IMR-90 (cell line): ENCODE measurements around the gene KMT2A. TPM values are rescaled to one million over a fixed set of nuclear protein-coding genes. Genes with fewer than 3 reads are reported as not detected.

Experiments used
- ATAC-seq: fragments of 200-7000 bp; cut with Tn5 transposase; 2 replicates; pipeline ENCODE4 v1.9.1; 2020; ENCODE audit warnings: low read depth, mild to moderate bottlenecking, moderate library complexity
- BruUV-seq: library from RNA; stranded (reverse); fragments of 400-500 nt; replicated peaks from 2 replicates; lab custom pipeline; 2021; lab: Mats Ljungman, UMichigan
- CTCF ChIA-PET: fragments of 300-600 bp; formaldehyde crosslinking; extraction: SDS; loops from one replicate; lab custom pipeline; 2021; ENCODE audit warnings: antibody characterized with exemption; lab: Yijun Ruan, JAX
- POLR2A ChIA-PET: fragments of 300-600 bp; sonication (Branson Sonifier 250); formaldehyde crosslinking; loops from one replicate; lab custom pipeline; 2022; ENCODE audit warnings: antibody characterized with exemption; ENCODE audit not compliant: unreplicated experiment; lab: Charles Lee
- DNase-seq: peaks from one replicate; pipeline ENCODE4 v3.0.0; 2013
- H2AFZ ChIP-seq: replicated peaks from 2 replicates; pipeline ENCODE3; 2013; ENCODE audit warnings: low read length, mild to moderate bottlenecking; ENCODE audit not compliant: poor library complexity
- H2AK5ac ChIP-seq: 2 replicates; pipeline ENCODE4 v1.6.1; 2013; ENCODE audit warnings: low read depth, low read length, inconsistent platforms
- H2AK9ac ChIP-seq: replicated peaks from 2 replicates; pipeline ENCODE3; 2013; ENCODE audit warnings: mild to moderate bottlenecking, low read depth, low read length, moderate library complexity; ENCODE audit not compliant: poor library complexity
- H2BK120ac ChIP-seq: 2 replicates; pipeline ENCODE4 v1.6.1; 2013; ENCODE audit warnings: low read depth, low read length, inconsistent platforms
- H2BK15ac ChIP-seq: 3 replicates; pipeline ENCODE4 v1.6.1; 2013; ENCODE audit warnings: low read depth, low read length, inconsistent platforms
- H2BK20ac ChIP-seq: 2 replicates; pipeline ENCODE4 v1.6.1; 2013; ENCODE audit warnings: low read depth, mild to moderate bottlenecking, inconsistent platforms, low read length, moderate library complexity
- H2BK5ac ChIP-seq: 2 replicates; pipeline ENCODE4 v1.6.1; 2013; ENCODE audit warnings: mild to moderate bottlenecking, low read depth, low read length, inconsistent platforms; ENCODE audit not compliant: poor library complexity, severe bottlenecking
- H3K14ac ChIP-seq: replicated peaks from 2 replicates; pipeline ENCODE4 v1.6.1; 2013; ENCODE audit warnings: low read depth, low read length, inconsistent platforms
- H3K18ac ChIP-seq: 2 replicates; pipeline ENCODE4 v1.6.1; 2013; ENCODE audit warnings: low read depth, low read length, control low read depth
- H3K23ac ChIP-seq: 2 replicates; pipeline ENCODE4 v1.6.1; 2013; ENCODE audit warnings: low read depth, low read length, inconsistent platforms
- H3K27ac ChIP-seq: 2 replicates; pipeline ENCODE4 v1.5.1; 2013; ENCODE audit warnings: mild to moderate bottlenecking, control low read depth, low read length; ENCODE audit not compliant: insufficient read depth
- H3K27me3 ChIP-seq: 2 replicates; pipeline ENCODE4 v1.6.1; 2013; ENCODE audit warnings: low read length; ENCODE audit not compliant: control insufficient read depth, insufficient read depth
- H3K36me3 ChIP-seq: 2 replicates; pipeline ENCODE4 v1.6.1; 2013; ENCODE audit warnings: low read length, mixed read lengths; ENCODE audit not compliant: control insufficient read depth, insufficient read depth
- H3K4ac ChIP-seq: 2 replicates; pipeline ENCODE4 v1.6.1; 2013; ENCODE audit warnings: low read depth, low read length, inconsistent platforms
- H3K4me1 ChIP-seq: 2 replicates; pipeline ENCODE4 v1.6.1; 2013; ENCODE audit warnings: low read length, mixed read lengths; ENCODE audit not compliant: control insufficient read depth, insufficient read depth
- H3K4me2 ChIP-seq: 2 replicates; pipeline ENCODE4 v1.6.1; 2013; ENCODE audit warnings: low read depth, mild to moderate bottlenecking, control low read depth, low read length, moderate library complexity
- H3K4me3 ChIP-seq: 2 replicates; pipeline ENCODE4 v1.5.1; 2013; ENCODE audit warnings: low read depth, mild to moderate bottlenecking, control low read depth, low read length, moderate library complexity; ENCODE audit not compliant: insufficient read depth
- H3K56ac ChIP-seq: 2 replicates; pipeline ENCODE4 v1.6.1; 2013; ENCODE audit warnings: low read length, inconsistent platforms; ENCODE audit not compliant: insufficient read depth; ENCODE audit errors: extremely low read depth
- H3K79me1 ChIP-seq, 2 experiments: 2 replicates each; pipeline ENCODE4 v1.6.1; 2013; ENCODE audit warnings: low read length in 2 of 2, inconsistent platforms in 1 of 2, low read depth in 1 of 2
- H3K9ac ChIP-seq: 2 replicates; pipeline ENCODE4 v1.6.1; 2013; ENCODE audit warnings: low read depth, low read length, control low read depth
- H3K9me1 ChIP-seq: 2 replicates; pipeline ENCODE4 v1.6.1; 2013; ENCODE audit warnings: low read length, inconsistent platforms; ENCODE audit not compliant: insufficient read depth
- H3K9me3 ChIP-seq: 2 replicates; pipeline ENCODE4 v1.6.1; 2013; ENCODE audit warnings: low read length; ENCODE audit not compliant: control insufficient read depth, insufficient read depth
- H4K20me1 ChIP-seq: 2 replicates; pipeline ENCODE4 v1.6.1; 2013; ENCODE audit warnings: low read length, inconsistent platforms; ENCODE audit not compliant: insufficient read depth
- H4K5ac ChIP-seq: 2 replicates; pipeline ENCODE4 v1.6.1; 2013; ENCODE audit warnings: mild to moderate bottlenecking, low read depth, low read length, control low read depth
- H4K8ac ChIP-seq, 2 experiments: 2 replicates each; pipeline ENCODE4 v1.6.1; 2013; ENCODE audit warnings: low read depth in 2 of 2, low read length in 2 of 2, control low read depth in 1 of 2, inconsistent platforms in 1 of 2
- H4K91ac ChIP-seq: 2 replicates; pipeline ENCODE4 v1.6.1; 2013; ENCODE audit warnings: low read depth, low read length, inconsistent platforms; ENCODE audit not compliant: insufficient read depth
- BHLHE40 ChIP-seq: fragments of 150-350 bp; IDR thresholded peaks from 2 replicates; pipeline ENCODE4 v1.6.1; 2016; ENCODE audit warnings: mild to moderate bottlenecking, low read depth, low read length
- CEBPB ChIP-seq: IDR thresholded peaks from 2 replicates; pipeline ENCODE4 v1.6.1; 2012; ENCODE audit warnings: low read depth, low read length, improper control_type of control experiment
- CHD1 ChIP-seq: IDR thresholded peaks from 2 replicates; pipeline ENCODE4 v1.6.1; 2012; ENCODE audit warnings: low read depth, low read length, improper control_type of control experiment
- ELK1 ChIP-seq: fragments of 150-350 bp; IDR thresholded peaks from 2 replicates; pipeline ENCODE4 v1.6.1; 2016; ENCODE audit warnings: low read depth, mild to moderate bottlenecking, low read length, moderate library complexity, borderline replicate concordance
- FOS ChIP-seq: fragments of 150-350 bp; IDR thresholded peaks from 2 replicates; pipeline ENCODE4 v1.6.1; 2016; ENCODE audit warnings: low read depth, low read length
- MAFK ChIP-seq: IDR thresholded peaks from 2 replicates; pipeline ENCODE4 v1.6.1; 2012; ENCODE audit warnings: low read depth, low read length, improper control_type of control experiment
- MXI1 ChIP-seq: IDR thresholded peaks from 2 replicates; pipeline ENCODE4 v1.6.1; 2012; ENCODE audit warnings: low read depth, mild to moderate bottlenecking, low read length, moderate library complexity, borderline replicate concordance
- NFE2L2 ChIP-seq: fragments of 150-350 bp; IDR thresholded peaks from 2 replicates; pipeline ENCODE4 v1.6.1; 2016; ENCODE audit warnings: low read depth, mild to moderate bottlenecking, low read length
- POLR2A ChIP-seq: IDR thresholded peaks from 2 replicates; pipeline ENCODE4 v1.6.1; 2012; ENCODE audit warnings: mild to moderate bottlenecking, low read depth, low read length
- RAD21 ChIP-seq: IDR thresholded peaks from 2 replicates; pipeline ENCODE4 v1.6.1; 2012; ENCODE audit warnings: low read length, improper control_type of control experiment
- RFX5 ChIP-seq: IDR thresholded peaks from 2 replicates; pipeline ENCODE4 v1.8.0; 2012; ENCODE audit warnings: low read depth, mild to moderate bottlenecking, low read length, moderate library complexity
- SMC3 ChIP-seq: fragments of 150-350 bp; IDR thresholded peaks from 2 replicates; pipeline ENCODE4 v1.6.1; 2016; ENCODE audit warnings: low read depth, mild to moderate bottlenecking, antibody characterized with exemption, low read length, moderate library complexity
- USF2 ChIP-seq: fragments of 150-350 bp; IDR thresholded peaks from 2 replicates; pipeline ENCODE4 v1.6.1; 2017; ENCODE audit warnings: mild to moderate bottlenecking, antibody characterized with exemption, low read length, low read depth
- WGBS, 2 experiments: methylation state at CpG; one replicate each; pipeline versions ENCODE4 v1.1.5 to v1.1.7; 2013; ENCODE audit warnings: missing lambda C conversion rate in 2 of 2; ENCODE audit not compliant: insufficient read length in 1 of 2; ENCODE audit errors: extremely low coverage in 2 of 2; 5-methylcytosine and 5-hydroxymethylcytosine counted together
- dilution Hi-C: fragments of 300-500 bp; cut with HindIII; formaldehyde crosslinking; loops from one replicate; pipeline ENCODE4 v1.14.3; 2018; ENCODE audit warnings: low sequenced_read_pairs; ENCODE audit not compliant: unreplicated experiment
- in situ Hi-C: fragments of 300-500 bp; cut with MboI; formaldehyde crosslinking; loops from 3 replicates; pipeline ENCODE4 v1.14.3; 2019; ENCODE audit warnings: low sequenced_read_pairs, inconsistent platforms, mixed read lengths
- intact Hi-C: fragments of 100-400 bp; cut with micrococcal nuclease; formaldehyde crosslinking; loops from 2 replicates; pipeline ENCODE4 v1.10.0; 2022
- polyA plus RNA-seq, 3 experiments: library from polyadenylated mRNA; depleted of rRNA; stranded (reverse); fragments of >200 nt; gene quantifications; 2 replicates each; pipeline ENCODE4 v1.2.3, GENCODE V29; 2012; ENCODE audit warnings: low replicate concordance in 1 of 3
- total RNA-seq: library from RNA; depleted of rRNA; stranded (reverse); fragments of >200 nt; gene quantifications from 2 replicates; pipeline ENCODE4 v1.2.3, GENCODE V29; 2012

Gene KMT2A
- total and polyA plus RNA-seq, 2 of the 4 experiments (the other 2 are of a cell fraction), result 18.2 to 21.1 TPM

- Histone ChIP-seq H3K27me3 (no peaks in the 10 kb centered on the region), H3K9me3 (no peaks in the 10 kb centered on the region), H3K56ac (no peak overlapping the region), H3K9me1 (0 out of 2 replicates have a peak, but pooled peaks cover 4% of the 10 kb centered on the region), H2BK20ac (no peak overlapping the region), H3K4me1 (peaks cover 2% of the 10 kb centered on the region; the same call in 1 of the 2 replicates), H3K9ac (no peak overlapping the region), H4K5ac (no peak overlapping the region), H2BK15ac (no peak overlapping the region), H3K79me1 (peaks cover 34 to 65% of the 10 kb centered on the region in 2 experiments), H4K20me1 (peaks cover 54% of the 10 kb centered on the region), H3K14ac (no peak overlapping the region), H3K4ac (no peak overlapping the region), H2AK5ac (no peak overlapping the region), H3K18ac (no peak overlapping the region), H2BK120ac (no peak overlapping the region), H3K23ac (no peak overlapping the region), H3K4me3 (no peak overlapping the region), H3K4me2 (no peak overlapping the region), H3K27ac (no peak overlapping the region), H2AK9ac (no peak overlapping the region), H2BK5ac (no peak overlapping the region), H3K36me3 (peaks cover 5% of the 10 kb centered on the region; the same call in 1 of the 2 replicates), H2AFZ (no peak overlapping the region), H4K91ac (no peak overlapping the region), H4K8ac (no peak overlapping the region)
- WGBS, 2 experiments, result no CpG with 5 or more reads among the region's 1 CpG
- dilution Hi-C loops, result no loop called here
- ATAC-seq (no peak), DNase-seq (no peak)
- in situ Hi-C loops, result no loop called here
- CTCF ChIA-PET, result no interaction called here
- TF ChIP-seq RFX5 (no peak), MAFK (no peak), FOS (no peak), MXI1 (no peak), CEBPB (no peak), SMC3 (no peak), RAD21 (no peak), USF2 (no peak), BHLHE40 (no peak), NFE2L2 (no peak), POLR2A (no peak), ELK1 (no peak), CHD1 (no peak)
- intact Hi-C loops, result no loop called here
- no TSS peak for BruUV-seq
- POLR2A ChIA-PET, result no interaction called here
These were observed 14.2 kb downstream of the KMT2A start for GRCh38 chr11:118450451-118450850.
